Large intestine (tissue), 3 donors: ENCODE results near the gene SLC22A16. TPM values are rescaled to one million over a fixed set of nuclear protein-coding genes. Genes with fewer than 3 reads are reported as not detected.
"Not testable (repeated sequence)": the region's sequence is repeated elsewhere in the genome, so short reads cannot be mapped to it uniquely, and the experiment has no call there.

ENCODE experiments used
- DNase-seq, 2 donors: peaks; one replicate each; pipeline versions ENCODE4 v3.0.0 to v3.0.0-alpha.2; 2013
- H3K27ac ChIP-seq: one replicate; pipeline ENCODE4 v1.5.1; 2013; ENCODE audit warnings: low read length
- H3K27me3 ChIP-seq: 2 replicates; pipeline ENCODE4 v1.6.1; 2013; ENCODE audit warnings: low read length; ENCODE audit not compliant: control insufficient read depth, insufficient read depth
- H3K36me3 ChIP-seq: 2 replicates; pipeline ENCODE4 v1.6.1; 2013; ENCODE audit warnings: low read length; ENCODE audit not compliant: control insufficient read depth, insufficient read depth
- H3K4me1 ChIP-seq: one replicate; pipeline ENCODE4 v1.6.1; 2013; ENCODE audit warnings: low read length; ENCODE audit not compliant: control insufficient read depth, insufficient read depth
- H3K4me3 ChIP-seq: one replicate; pipeline ENCODE4 v1.5.1; 2013; ENCODE audit warnings: low read length
- H3K9me3 ChIP-seq: one replicate; pipeline ENCODE4 v1.6.1; 2013; ENCODE audit warnings: mild to moderate bottlenecking, low read depth, low read length, moderate library complexity; ENCODE audit not compliant: control insufficient read depth
- WGBS: methylation state at CpG from one replicate; pipeline ENCODE4 v1.1.5; 2013; ENCODE audit warnings: low lambda C conversion rate; ENCODE audit not compliant: insufficient coverage; 5-methylcytosine and 5-hydroxymethylcytosine counted together
- polyA plus RNA-seq: library from polyadenylated mRNA; unstranded; fragments of 120-200 nt; gene quantifications from one replicate; pipeline ENCODE4 v1.2.1, GENCODE V29; 2013

SLC22A16 gene
- polyA plus RNA-seq, 1 donor, result 0.25 TPM

- Histone ChIP-seq H3K27me3 (no peaks in the 10 kb centered on the region), H3K27ac (no peak overlapping the region), H3K36me3 (no peaks in the 10 kb centered on the region), H3K4me1 (no peaks in the 10 kb centered on the region), H3K4me3 (no peak overlapping the region), H3K9me3 (no peaks in the 10 kb centered on the region)
- WGBS, result no CpG with 5 or more reads among the region's 3 CpGs
- DNase-seq, result no peak
Measured at GRCh38 chr6:110490110-110490509, 13.7 kb upstream of the SLC22A16 start.

GRCh38 chr6:110488606-110489190 lies 12.3 kb upstream of the SLC22A16 start:
- no peak for DNase-seq
- H3K4me1 ChIP-seq, result no peaks in the 10 kb centered on the region
- H3K36me3 ChIP-seq, result no peaks in the 10 kb centered on the region
- no peak overlapping the region for H3K27ac ChIP-seq
- 84% methylated on average over 2 of the region's 6 CpGs for WGBS
- H3K27me3 ChIP-seq, result no peaks in the 10 kb centered on the region
- no peaks in the 10 kb centered on the region for H3K9me3 ChIP-seq
- H3K4me3 ChIP-seq, result no peak overlapping the region

DNA sequence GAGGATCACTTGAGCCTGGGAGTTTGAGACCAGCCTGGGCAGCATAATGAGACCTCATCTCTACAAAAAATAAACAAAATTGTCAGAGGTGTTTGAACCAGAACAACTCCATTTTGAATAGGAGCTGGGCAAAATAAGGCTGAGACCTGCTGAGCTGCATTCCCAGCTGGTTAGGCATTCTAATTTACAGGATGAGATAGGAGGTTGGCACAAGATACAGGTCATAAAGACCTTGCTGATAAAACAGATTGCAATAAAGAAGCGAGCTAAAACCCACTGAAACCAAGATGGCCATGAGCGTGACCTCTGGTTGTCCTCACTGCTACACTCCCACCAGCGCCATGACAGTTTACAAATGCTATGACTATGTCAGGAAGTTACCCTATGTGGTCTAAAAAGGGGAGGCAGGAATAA lies 11.6 kb upstream of the SLC22A16 start:
- not testable (repeated sequence) for H3K4me3 ChIP-seq, DNase-seq, H3K27me3 ChIP-seq, H3K27ac ChIP-seq, H3K36me3 ChIP-seq, H3K4me1 ChIP-seq, H3K9me3 ChIP-seq
- WGBS, result no CpG with 5 or more reads among the region's 3 CpGs

DNA sequence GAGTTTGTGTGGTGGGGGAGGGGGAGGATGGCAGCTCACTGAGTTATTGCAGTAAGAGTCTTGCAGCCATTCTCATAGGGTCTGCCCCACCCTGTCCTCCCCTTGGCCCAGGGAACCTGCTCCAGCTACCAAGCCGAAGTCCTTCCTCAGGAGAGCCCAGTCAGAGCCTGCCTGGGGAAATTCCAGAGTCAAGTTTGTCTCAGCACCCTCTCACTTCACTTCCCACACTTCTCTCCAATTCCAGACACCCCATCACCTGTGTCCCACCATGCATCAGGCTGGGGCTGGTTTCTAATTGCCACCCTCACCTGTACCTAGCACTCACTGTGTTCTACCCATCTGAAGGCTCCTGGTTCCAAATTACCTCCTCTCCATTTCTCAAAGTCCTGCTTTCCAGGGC lies 10.3 kb upstream of the SLC22A16 start:
- Histone ChIP-seq H3K4me1 (no peaks in the 10 kb centered on the region), H3K9me3 (no peaks in the 10 kb centered on the region), H3K36me3 (no peaks in the 10 kb centered on the region), H3K27me3 (no peaks in the 10 kb centered on the region), H3K27ac (no peak overlapping the region), H3K4me3 (no peak overlapping the region)
- WGBS, result no CpG with 5 or more reads among the region's 1 CpG
- DNase-seq, result no peak

DNA sequence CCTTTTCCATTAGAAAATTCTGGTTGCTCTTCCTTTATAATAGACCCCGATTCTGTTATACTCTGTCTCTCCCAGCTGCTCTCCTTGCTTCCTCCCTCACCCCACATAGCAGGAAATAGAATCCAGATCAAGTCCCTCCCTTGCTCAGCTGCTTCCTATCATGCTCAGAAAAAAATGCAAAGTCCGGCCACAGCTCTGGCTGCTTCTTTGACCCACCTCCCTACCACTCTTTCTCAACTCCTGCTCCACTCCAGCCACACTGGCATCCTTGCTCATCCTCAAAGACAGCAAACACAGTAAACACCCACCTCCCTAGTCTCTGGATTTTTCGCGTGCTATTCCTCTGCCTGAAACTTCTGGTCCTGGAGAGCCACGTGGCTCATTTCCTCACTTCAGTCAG lies 9.1 kb upstream of the SLC22A16 start:
- no peaks in the 10 kb centered on the region for H3K4me1 ChIP-seq

DNA sequence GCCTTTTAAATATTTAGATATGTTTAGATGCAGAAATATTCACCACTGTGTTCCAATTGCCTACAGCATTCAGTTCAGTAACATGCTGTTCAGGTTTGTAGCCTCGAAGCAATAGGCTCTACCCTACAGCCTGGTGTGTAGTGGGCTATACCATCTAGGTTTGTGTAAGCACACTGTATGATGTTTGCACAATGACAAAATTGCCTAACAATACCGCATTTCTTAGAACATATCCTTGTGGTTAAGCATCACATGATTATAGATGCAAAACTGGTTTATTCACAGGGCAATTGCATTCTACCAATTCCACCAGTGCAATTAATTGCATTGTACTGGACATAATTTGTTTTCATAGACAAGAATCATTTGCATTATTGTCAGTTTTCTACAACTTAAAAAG lies 7.9 kb upstream of the SLC22A16 start:
- Histone ChIP-seq H3K27me3 (no peaks in the 10 kb centered on the region), H3K27ac (no peak overlapping the region), H3K36me3 (no peaks in the 10 kb centered on the region), H3K9me3 (no peaks in the 10 kb centered on the region), H3K4me1 (no peaks in the 10 kb centered on the region), H3K4me3 (no peak overlapping the region)
- DNase-seq, result no peak
- no CpG with 5 or more reads among the region's 2 CpGs for WGBS

More for the DNA sequence above, 9.1 kb upstream of the SLC22A16 start:
- DNase-seq, result no peak
- H3K27ac ChIP-seq, result no peak overlapping the region
- 60% methylated on average over 1 of the region's 5 CpGs for WGBS
- no peaks in the 10 kb centered on the region for H3K27me3 ChIP-seq
- no peaks in the 10 kb centered on the region for H3K36me3 ChIP-seq
- H3K4me3 ChIP-seq, result no peak overlapping the region
- H3K9me3 ChIP-seq, result no peaks in the 10 kb centered on the region

DNA sequence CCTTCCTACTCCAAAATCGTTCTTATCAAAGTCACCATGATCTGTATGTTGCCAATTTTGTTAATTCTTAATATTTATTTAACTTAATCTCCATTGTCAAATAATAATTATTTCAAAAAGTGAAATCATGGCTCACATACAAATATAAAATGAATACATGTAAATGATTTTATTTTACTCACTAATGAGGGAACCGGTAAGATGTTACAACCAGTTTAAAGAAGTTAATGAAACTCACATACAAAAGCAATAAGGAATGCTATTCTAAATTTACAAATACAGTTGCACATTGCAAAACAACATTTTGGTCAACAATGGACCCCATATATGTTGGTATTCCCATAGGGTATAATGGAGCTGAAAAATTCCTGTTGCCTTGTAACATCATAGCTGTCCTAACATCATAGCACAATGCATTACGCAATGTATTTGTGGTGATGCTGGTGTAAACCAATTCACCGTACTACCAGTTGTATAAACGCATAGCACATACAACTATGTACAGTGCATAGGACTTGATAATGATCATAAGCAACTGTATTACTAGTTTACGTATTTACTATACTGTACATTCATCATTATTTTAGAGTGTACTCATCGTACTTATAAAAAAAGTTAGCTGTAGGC lies 6.5 kb upstream of the SLC22A16 start:
- no peak overlapping the region for H3K4me3 ChIP-seq
- no peak overlapping the region for H3K27ac ChIP-seq
- H3K9me3 ChIP-seq, result no peaks in the 10 kb centered on the region
- no peak for DNase-seq
- H3K4me1 ChIP-seq, result no peaks in the 10 kb centered on the region
- no peaks in the 10 kb centered on the region for H3K36me3 ChIP-seq
- 50% methylated on average over 1 of the region's 7 CpGs for WGBS
- peaks cover 3% of the 10 kb centered on the region for H3K27me3 ChIP-seq

DNA sequence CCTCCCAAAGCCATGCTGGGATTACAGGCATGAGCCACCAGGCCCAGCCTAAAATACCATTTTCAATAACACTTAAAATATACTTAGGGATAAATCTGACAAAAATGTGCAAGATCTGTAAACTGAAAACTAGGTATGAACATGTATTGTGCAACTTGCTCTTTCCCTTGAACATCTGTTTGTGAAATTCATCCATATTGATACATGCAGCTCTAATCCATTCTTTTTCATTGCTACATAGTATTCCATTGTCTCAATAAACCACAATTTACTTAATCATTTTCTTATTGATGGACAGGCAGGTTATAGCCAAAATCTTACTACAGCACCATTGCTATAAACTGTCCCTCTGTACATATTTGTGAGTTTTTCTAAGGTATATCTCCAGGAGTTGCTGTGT lies 4.7 kb upstream of the SLC22A16 start:
- no peak for DNase-seq
- no peaks in the 10 kb centered on the region for H3K4me1 ChIP-seq
- no peak overlapping the region for H3K4me3 ChIP-seq
- H3K36me3 ChIP-seq, result no peaks in the 10 kb centered on the region
- H3K27ac ChIP-seq, result no peak overlapping the region
- peaks cover 15% of the 10 kb centered on the region for H3K27me3 ChIP-seq
- H3K9me3 ChIP-seq, result no peaks in the 10 kb centered on the region

DNA sequence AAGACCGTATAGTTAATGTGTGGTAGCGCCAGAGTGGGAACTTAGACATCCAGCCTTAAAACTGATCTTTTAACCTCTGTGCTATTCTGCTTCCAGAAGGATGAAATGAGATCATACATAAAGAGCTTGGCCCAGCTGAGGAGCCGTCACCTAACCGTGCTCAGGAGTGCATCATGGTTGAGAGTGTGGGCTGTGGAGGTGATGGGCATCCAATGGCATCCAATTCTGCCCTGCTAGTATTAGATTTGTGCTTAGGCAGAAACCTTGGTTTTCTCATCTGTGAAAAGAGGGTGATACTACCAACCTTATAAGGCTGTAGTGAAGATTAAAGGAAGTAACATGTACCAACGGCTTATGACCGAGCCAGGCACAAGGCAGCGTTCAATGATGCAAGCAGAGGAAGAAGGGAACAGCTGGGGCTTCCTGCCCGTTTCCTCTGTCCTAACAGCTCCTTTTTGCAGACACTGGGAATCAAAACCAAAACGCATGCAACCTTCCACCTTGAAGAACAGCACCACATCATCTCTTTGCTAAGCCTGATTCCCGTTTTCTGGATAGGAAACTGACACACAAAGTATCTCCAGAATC lies 1.3 kb downstream of the SLC22A16 start:
- Histone ChIP-seq H3K27ac (no peak overlapping the region), H3K36me3 (no peaks in the 10 kb centered on the region), H3K4me1 (no peaks in the 10 kb centered on the region), H3K9me3 (no peaks in the 10 kb centered on the region), H3K27me3 (peaks cover 29% of the 10 kb centered on the region), H3K4me3 (no peak overlapping the region)
- DNase-seq, result peak in 1 of 2 donors; percentile 22
- WGBS, result 71% methylated on average over 1 of the region's 10 CpGs

DNA sequence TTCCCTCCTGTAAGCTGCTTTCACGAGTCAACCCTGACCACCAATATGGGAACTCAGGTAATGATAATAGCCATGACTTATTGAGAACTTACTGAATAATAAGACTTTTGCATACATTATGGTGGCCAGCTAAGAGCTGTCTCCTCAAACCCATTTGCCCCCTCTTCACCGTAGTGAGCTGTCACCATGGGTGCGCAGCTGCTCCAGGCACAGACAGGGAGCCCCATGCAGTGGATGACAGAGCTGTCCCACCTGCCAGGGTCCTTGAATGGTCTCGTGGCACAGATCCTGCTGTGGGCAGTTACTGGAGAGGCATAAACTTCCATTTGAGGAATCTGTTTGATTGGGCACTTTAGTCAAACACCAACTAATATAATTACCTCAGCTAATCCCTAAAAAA lies 1.9 kb downstream of the SLC22A16 start:
- no CpG with 5 or more reads among the region's 4 CpGs for WGBS

DNA sequence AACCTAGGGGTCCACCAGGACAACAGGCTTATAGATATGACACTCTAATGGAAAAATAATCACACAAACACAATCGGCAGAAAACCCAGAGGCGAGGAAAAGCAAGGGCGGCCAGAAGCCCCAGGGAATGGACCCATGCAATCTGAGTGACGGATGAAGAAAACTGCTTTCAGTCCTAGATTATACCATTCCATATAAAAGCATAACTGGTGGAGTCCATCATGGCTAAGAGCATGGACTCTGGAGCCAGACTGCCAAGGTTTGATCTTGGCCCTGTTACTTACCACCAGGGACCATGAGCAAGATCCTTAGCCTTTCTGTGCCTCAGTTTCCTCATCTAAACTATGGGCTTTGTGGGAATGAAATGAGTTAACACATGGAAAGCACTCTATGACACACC lies 3.7 kb downstream of the SLC22A16 start:
- H3K27me3 ChIP-seq, result peaks cover 25% of the 10 kb centered on the region
- no peak overlapping the region for H3K27ac ChIP-seq
- H3K4me3 ChIP-seq, result no peak overlapping the region
- no peaks in the 10 kb centered on the region for H3K36me3 ChIP-seq
- no peaks in the 10 kb centered on the region for H3K9me3 ChIP-seq
- no peak for DNase-seq
- 100% methylated on average over 2 of the region's 4 CpGs for WGBS
- no peaks in the 10 kb centered on the region for H3K4me1 ChIP-seq

More for the DNA sequence above, 1.9 kb downstream of the SLC22A16 start:
- no peak overlapping the region for H3K4me3 ChIP-seq
- H3K4me1 ChIP-seq, result no peaks in the 10 kb centered on the region
- H3K27ac ChIP-seq, result no peak overlapping the region
- peaks cover 29% of the 10 kb centered on the region for H3K27me3 ChIP-seq
- DNase-seq, result no peak
- no peaks in the 10 kb centered on the region for H3K9me3 ChIP-seq
- no peaks in the 10 kb centered on the region for H3K36me3 ChIP-seq
